ENCODE data around the gene CRIP1.

- TF ChIP-seq POLR2A (IDR thresholded peaks at IDR 0.05; ENCODE audit: low read depth) (no peak), POLR2AphosphoS5 (IDR thresholded peaks at IDR 0.05) (no peak), CTCF (IDR thresholded peaks at IDR 0.05) (no peak), EP300 (IDR thresholded peaks at IDR 0.05) (no peak)
Observed at GRCh38 chr14:105526776-105527380, 40.2 kb downstream of the CRIP1 start.
